ENCODE measurements around the gene STK32A.
"Not testable (repeated sequence)": the region's sequence is repeated elsewhere in the genome, so short reads cannot be mapped to it uniquely, and the experiment has no call there.

STK32A gene

DNA sequence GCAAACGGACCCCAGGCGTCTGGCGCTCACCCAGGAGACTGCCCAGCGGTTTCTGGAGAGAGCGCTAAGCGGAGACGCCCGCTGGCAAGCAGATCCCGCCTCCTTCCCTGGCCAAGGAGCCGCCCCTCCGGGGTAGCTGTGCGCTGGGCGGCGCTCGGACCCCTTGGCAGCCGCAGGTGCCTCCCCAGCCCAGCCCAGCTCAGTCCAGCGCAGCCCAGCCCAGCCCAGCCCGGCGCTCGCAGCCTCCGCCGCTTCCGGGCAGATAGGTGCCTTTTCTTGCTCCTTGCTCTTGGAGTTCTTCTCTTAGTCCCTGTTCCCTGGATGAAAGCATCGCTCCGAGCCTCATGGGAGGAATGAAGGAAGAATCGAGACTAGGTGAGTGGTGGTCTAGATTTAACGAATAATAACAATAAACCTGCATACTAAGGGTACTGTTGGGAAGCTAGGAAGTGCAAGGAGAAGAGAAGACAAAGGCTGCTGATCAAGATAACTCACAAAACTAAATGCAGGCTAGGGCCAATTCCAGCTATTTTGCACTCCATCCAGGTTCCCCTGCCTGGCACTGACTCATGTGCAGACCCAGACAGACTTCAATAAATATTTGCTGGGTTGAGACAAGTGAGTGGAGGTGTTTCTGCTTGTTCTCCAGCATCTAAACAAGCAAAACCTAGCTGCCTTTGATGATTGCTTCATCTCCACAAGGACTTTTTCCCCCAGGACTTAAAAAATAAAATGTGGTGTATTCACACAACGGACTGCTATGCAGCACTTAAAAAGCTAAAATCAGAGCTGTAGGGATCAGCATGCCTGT is at the start of gene STK32A:
Gene STK32A (plus strand): TSS at position 202 of the 811 bp plus-strand sequence. CDS start 4,609 bp downstream, outside the sequence.
- DNase-seq = no peak

- DNase-seq = no peak
These were observed 47.7 kb upstream of the STK32A start for GRCh38 chr5:147187099-147187540.

DNA sequence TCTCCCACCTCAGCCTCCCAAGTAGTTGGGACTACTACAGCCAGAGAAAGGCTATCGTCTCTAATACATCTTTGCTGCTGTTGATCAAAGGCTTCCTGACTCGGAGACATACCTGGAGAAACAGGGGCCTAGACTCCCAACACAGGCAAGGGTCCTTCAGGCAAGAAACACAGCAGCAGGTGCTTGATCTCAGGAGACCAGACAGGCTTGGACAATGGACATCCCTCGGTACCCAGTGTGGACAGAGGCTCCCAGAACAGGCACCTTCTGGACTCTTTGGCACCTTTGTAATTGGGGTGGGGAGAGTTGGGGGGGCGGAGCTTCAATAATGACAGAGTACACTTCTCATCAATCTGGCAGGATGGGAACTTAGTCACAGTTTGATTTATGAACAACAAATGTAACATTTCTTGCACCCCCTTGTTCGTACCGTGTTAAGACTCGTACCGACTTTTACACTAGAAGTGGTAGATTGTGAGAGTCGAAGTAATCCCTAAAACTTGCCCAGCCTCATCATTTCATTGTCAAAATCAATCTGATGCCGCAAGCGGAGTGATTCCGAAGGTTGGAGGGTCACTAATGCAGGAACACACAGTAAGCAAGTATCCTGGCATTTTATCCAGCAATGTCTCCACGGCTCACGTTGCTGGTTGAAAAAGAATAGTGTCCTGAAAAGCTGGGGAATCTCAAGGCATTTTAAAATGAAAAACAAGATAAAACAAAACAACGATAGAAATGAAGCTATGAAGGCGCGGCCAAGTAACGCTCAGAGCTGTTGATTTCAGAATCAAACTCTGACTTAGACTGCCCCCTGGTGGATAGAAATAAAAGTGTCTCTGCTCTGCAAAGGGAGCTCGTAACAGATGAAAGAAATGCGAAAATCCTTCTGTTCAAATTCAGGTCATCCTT is 46.4 kb upstream of the STK32A start:
- DNase-seq = no peak

GRCh38 chr5:147189109-147189424 is 45.8 kb upstream of the STK32A start:
- DNase-seq = no peak

DNA sequence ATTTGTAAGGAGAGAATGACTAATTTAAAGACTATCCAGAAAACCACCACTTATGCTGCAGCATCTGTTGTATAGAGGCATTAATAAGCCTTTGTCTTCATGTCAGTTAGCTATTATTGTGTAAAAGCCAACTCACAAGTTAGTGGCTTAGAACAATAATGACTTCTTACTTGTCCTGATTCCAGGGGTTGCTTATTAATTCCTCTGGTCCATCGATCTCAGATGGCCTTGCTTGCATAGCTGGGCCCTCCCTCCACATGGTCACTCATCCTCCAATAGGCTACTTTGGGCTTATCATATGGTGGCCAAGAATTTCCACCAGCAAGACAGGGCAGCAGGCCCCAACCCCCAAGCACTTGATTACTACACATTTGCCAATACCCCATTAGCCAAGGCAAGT is 44.5 kb upstream of the STK32A start:
- no peak for DNase-seq

- no peak for DNase-seq
These were observed 41.7 kb upstream of the STK32A start for GRCh38 chr5:147193123-147193522.

DNA sequence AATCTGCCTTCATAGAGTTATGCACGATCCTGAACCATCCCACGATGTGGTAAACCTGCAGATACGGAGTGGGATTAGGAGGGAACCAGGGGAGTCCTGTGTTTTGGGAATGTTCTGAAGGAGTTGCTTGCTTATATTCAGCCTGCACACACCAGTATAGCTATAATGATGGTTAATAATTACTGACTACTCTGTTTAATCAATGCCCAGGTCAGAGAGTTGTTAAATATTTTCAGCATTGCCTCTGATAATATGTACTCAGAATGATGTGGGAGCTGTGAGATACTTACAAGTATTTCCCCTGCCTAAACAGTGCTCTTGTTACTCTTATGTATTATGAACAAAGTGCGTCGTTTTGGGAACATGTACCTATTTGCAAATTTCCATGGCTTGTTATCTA is 34.8 kb upstream of the STK32A start:
- DNase-seq = no peak

GRCh38 chr5:147203213-147203612 is 31.6 kb upstream of the STK32A start:
- no peak for DNase-seq

DNA sequence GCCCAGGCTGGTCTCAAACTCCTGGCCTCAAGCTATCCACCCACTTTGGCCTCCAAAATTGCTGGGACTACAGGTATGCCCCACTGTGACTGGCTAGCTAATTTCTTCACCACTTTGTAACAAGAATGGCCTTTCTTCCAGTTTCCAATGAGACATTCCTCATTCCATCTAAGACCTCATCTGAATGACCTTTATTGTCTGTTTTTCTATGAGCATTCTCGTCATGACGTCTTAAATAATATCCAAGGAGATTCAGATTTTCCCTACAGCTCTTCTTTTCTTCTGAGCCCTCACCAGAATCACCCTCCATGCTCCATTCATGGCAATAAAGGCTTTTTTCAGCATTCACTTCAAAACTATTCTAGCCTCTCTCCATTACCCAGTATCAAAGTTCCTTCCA is 30.2 kb upstream of the STK32A start:
- DNase-seq = no peak

GRCh38 chr5:147208134-147208533 is 26.7 kb upstream of the STK32A start:
- DNase-seq = no peak

- no peak for DNase-seq
These were observed 18.2 kb upstream of the STK32A start for GRCh38 chr5:147216552-147217154.

GRCh38 chr5:147223343-147223742 is 11.5 kb upstream of the STK32A start:
- DNase-seq = no peak

- DNase-seq = no peak
These were observed 10.7 kb upstream of the STK32A start for GRCh38 chr5:147223948-147224791.

DNA sequence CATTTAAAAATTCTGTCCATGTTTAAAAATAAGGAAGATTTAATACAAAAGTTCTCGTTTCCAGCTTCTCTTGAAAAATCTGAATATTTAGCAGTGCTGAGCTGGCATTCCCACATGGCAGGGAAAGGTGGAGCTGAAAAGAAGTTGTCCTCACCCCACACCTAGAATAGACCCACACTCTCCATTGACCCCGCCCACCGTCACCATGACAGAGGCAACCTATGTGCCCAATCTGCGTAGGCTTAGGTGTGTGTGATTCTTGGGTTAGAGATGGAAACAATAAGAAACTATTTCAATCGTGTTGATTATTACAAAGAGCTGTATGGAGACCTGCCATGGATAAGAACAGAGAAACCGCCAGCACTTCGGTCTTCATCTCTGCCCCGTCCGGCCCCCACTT is 8.9 kb upstream of the STK32A start:
- DNase-seq = no peak

- DNase-seq = no peak
These were observed 8.3 kb upstream of the STK32A start for GRCh38 chr5:147226512-147226911.

- no peak for DNase-seq
These were observed 494 bp upstream of the STK32A start for GRCh38 chr5:147234239-147234824.

DNA sequence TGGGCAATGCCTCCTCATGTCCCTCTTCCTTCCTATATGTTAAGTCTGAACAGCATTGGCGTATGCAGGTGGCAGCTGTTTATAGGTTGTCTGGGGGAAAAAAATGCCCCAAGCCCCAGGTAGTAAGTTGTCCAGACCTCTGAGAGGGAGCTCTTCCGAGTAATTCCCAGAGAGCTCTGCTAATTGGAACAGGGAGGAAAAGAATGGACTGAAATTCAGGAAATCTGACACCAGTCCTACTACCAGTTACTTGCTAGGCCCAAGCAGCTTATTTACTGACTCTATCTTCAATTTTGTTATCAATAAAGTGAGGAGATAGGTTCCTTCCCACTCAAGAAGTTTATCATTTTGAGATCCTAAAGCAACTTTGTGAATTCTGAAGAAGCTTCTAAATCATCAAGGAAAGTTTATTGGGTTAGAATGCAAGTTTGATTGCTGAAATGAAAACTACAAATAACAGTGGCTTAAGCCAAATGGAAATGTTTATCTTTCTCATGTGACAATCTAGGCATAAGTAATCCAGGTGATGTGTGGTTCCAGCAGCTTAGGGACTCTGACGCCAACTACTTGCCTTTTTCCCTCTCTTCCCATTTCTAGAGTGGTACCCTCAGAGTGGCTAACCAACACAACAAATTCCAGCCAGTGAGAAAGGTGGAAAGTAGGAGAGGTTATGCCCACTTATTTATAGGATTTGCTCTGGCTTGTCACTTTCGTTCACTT is 5.6 kb downstream of the STK32A start:
- DNase-seq = no peak

- not testable (repeated sequence) for DNase-seq
These were observed 8.4 kb downstream of the STK32A start for GRCh38 chr5:147243238-147243637.

- no peak for DNase-seq
These were observed 10.7 kb downstream of the STK32A start for GRCh38 chr5:147245381-147246165.

DNA sequence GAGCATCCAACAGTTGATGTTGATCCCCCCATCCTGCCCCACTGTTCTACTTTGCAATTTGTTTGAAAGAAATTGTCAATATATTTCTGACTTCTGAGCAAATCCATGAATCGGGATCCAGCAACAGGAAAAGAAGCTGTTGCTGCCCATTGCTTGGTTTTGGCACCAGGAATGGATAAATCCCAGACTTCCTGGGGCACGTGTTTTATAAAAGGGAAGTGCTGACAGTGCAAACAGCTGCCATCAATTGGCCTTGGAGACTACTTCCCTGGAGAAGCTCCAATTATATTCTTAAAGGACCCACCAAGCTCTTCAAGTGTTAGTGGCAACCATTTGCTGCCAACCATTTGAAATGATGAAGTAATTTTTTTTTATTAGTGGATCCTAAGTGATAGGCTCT is 13.7 kb downstream of the STK32A start:
- no peak for DNase-seq

- DNase-seq = no peak
These were observed 25.0 kb downstream of the STK32A start for GRCh38 chr5:147259837-147260236.
